ENCODE results near the gene ZC3H18. TPM values are rescaled to one million over a fixed set of nuclear protein-coding genes. Genes with fewer than 3 reads are reported as not detected.

ZC3H18 gene
- total RNA-seq, 2 donors from 2014 or later, result 31.9 to 66.3 TPM

- no peaks in the 10 kb centered on the region for H3K36me3 ChIP-seq
- TF ChIP-seq, protein P1, sequence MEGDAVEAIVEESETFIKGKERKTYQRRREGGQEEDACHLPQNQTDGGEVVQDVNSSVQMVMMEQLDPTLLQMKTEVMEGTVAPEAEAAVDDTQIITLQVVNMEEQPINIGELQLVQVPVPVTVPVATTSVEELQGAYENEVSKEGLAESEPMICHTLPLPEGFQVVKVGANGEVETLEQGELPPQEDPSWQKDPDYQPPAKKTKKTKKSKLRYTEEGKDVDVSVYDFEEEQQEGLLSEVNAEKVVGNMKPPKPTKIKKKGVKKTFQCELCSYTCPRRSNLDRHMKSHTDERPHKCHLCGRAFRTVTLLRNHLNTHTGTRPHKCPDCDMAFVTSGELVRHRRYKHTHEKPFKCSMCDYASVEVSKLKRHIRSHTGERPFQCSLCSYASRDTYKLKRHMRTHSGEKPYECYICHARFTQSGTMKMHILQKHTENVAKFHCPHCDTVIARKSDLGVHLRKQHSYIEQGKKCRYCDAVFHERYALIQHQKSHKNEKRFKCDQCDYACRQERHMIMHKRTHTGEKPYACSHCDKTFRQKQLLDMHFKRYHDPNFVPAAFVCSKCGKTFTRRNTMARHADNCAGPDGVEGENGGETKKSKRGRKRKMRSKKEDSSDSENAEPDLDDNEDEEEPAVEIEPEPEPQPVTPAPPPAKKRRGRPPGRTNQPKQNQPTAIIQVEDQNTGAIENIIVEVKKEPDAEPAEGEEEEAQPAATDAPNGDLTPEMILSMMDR (IDR thresholded peaks at IDR 0.05), result no peak
- H3K4me1 ChIP-seq, result no peaks in the 10 kb centered on the region
- peaks cover 3% of the 10 kb centered on the region for H3K27me3 ChIP-seq
- no peak for DNase-seq
- no peak overlapping the region for H3K4me3 ChIP-seq
- H3K9ac ChIP-seq (ENCODE audit: low read depth in 2 of 2, low read length in 2 of 2), result no peak overlapping the region
- intact Hi-C loops (cut with DNase I), result no loop called here
- no peak overlapping the region for H3K27ac ChIP-seq
- no peaks in the 10 kb centered on the region for H3K9me3 ChIP-seq
Measured at GRCh38 chr16:88672776-88673175, 102.6 kb downstream of the ZC3H18 start.

GRCh38 chr16:88673716-88674379 is 103.6 kb downstream of the ZC3H18 start:
- H3K9me3 ChIP-seq, result no peaks in the 10 kb centered on the region
- H3K4me3 ChIP-seq, result no peak overlapping the region
- DNase-seq, result no peak
- H3K36me3 ChIP-seq, result no peaks in the 10 kb centered on the region
- TF ChIP-seq, protein P1 (IDR thresholded peaks at IDR 0.05), result no peak
- intact Hi-C loops (cut with DNase I), result no loop called here
- no peak overlapping the region for H3K27ac ChIP-seq
- no peaks in the 10 kb centered on the region for H3K4me1 ChIP-seq
- peaks cover 8% of the 10 kb centered on the region for H3K27me3 ChIP-seq
- no peak overlapping the region for H3K9ac ChIP-seq (ENCODE audit: low read depth in 2 of 2, low read length in 2 of 2)

DNA sequence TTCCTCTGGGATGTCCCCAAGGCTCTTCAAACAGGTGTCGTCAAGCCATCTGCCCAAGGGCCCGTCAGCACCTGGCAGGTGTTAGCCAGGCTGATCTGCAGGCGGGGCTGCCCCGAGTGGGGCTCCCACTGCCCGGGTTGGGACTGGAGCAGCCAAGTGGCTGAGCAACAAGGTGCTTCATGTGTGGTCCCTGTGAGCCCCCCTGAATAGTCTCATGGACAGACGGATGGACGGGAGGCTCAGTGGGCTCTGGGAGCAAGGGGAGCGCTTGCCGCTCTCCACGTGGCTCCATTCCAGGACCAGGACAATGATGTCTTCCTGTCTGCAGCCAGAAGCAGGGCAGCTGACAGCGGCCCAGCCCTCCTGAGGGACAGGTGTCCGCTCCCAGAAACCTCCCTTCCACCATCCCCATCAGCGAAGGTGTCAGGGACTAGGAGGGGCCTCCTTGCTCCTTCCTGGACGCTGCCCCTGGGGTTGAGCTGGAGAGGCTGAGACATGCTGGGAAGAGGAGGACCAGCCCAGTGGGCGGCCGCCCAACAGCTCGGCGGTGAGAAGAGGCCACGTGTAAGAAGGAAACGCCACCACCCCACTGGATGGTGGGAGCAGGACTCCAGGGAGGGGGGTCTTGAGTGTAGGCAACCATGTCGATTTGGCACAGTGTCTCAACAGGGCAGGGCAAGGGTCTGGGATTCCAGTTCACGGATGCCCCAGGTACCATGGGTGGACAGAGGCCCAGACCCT is 106.5 kb downstream of the ZC3H18 start:
- TF ChIP-seq, protein P1 (IDR thresholded peaks at IDR 0.05), result no peak
- intact Hi-C loops (cut with DNase I), result no loop called here
- Histone ChIP-seq H3K36me3 (no peaks in the 10 kb centered on the region), H3K27me3 (peaks cover 8% of the 10 kb centered on the region), H3K27ac (no peak overlapping the region), H3K4me3 (no peak overlapping the region), H3K4me1 (peaks cover 4% of the 10 kb centered on the region), H3K9ac (ENCODE audit: low read depth in 2 of 2, low read length in 2 of 2) (no peak overlapping the region), H3K9me3 (no peaks in the 10 kb centered on the region)
- no peak for DNase-seq

- no peaks in the 10 kb centered on the region for H3K36me3 ChIP-seq
- no peak overlapping the region for H3K4me3 ChIP-seq
- no peak overlapping the region for H3K27ac ChIP-seq
- intact Hi-C loops (cut with DNase I), result no loop called here
- peaks cover 4% of the 10 kb centered on the region for H3K4me1 ChIP-seq
- TF ChIP-seq, protein P1 (IDR thresholded peaks at IDR 0.05), result no peak
- peaks cover 8% of the 10 kb centered on the region for H3K27me3 ChIP-seq
- H3K9me3 ChIP-seq, result no peaks in the 10 kb centered on the region
- no peak overlapping the region for H3K9ac ChIP-seq (ENCODE audit: low read depth in 2 of 2, low read length in 2 of 2)
- no peak for DNase-seq
Measured at GRCh38 chr16:88677721-88678120, 107.5 kb downstream of the ZC3H18 start.

DNA sequence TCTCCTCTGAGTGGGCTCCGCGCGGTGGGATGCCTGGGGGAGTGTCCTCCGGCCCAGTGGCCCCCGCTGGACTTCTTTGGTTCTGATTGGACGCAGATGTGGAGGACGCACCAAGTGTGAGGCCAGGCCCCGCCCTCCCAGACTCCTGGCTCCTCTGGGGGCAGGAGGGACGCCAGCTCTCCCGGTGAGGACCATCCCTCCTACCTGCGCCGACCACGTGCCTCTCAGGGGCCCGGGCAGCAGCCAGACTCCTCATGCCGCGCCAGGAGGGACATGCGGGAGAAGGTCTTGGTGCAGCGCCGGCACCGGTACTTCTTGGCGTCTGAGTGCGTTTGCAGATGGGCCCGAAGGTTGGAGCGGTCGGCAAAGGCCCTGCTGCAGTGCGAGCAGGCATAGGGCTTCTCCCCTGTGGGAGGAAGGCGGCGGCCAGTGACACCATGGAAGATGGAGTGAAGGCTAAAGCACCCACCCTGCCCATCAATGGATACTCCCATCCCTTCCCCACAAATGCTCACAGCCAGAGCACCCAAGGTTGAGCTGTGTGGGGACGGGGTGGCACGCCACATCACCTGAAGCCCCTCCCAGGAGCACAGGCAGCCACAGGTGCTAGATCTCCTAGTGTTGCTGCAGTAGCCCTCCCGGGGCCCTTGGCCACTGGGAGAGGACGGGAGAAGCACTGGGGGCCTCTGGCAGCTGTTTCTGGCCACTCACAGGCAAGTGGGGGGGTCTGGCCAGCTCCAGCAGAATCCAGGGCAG is 108.2 kb downstream of the ZC3H18 start:
- H3K9me3 ChIP-seq, result no peaks in the 10 kb centered on the region
- H3K36me3 ChIP-seq, result no peaks in the 10 kb centered on the region
- intact Hi-C loops (cut with DNase I), result no loop called here
- H3K9ac ChIP-seq (ENCODE audit: low read depth in 2 of 2, low read length in 2 of 2), result no peak overlapping the region
- TF ChIP-seq, protein P1 (IDR thresholded peaks at IDR 0.05), result no peak
- no peak overlapping the region for H3K4me3 ChIP-seq
- H3K27ac ChIP-seq, result no peak overlapping the region
- no peak for DNase-seq
- H3K4me1 ChIP-seq, result peaks cover 4% of the 10 kb centered on the region
- peaks cover 8% of the 10 kb centered on the region for H3K27me3 ChIP-seq
